Measurements from ENCODE around the gene CREB5. TPM values are rescaled to one million over a fixed set of nuclear protein-coding genes. Genes with fewer than 3 reads are reported as not detected.

CREB5 gene
- total and polyA plus RNA-seq, 2 of the 8 experiments (the other 6 are each of a cell fraction or from before 2014, with no cell fraction given): 2.4 to 2.7 TPM

DNA sequence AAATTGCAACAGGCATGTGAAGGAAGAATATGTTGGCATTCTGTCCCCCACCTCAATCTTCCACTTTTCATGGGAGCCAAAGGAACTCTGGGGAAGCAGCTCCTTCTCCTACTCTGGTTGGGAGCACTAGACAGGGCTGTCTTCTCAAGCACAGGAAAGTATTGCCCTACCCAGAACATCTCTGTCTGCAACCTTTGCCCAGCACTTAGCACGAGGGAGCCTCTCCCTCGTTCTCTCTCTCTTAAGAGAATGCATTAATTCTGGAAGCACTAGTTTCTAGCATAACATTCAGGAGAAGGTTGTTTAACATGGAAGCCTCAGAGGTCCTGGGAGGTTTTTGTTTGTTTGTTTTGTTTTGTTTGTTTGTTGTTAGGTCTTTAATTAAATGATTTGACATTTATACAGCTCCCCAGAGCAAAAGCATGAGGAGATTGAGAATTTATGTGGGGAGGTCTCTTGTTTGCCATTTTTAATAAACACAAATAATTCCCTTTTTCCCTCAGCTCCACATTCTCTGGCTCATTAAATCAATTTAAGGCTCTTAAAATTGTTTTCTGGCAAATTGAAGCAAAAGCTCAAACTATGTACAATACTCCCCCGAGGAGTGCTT, 305.2 kb downstream of the CREB5 start:
- no peak overlapping the region for H4K8ac ChIP-seq (ENCODE audit: extremely low read depth, insufficient read depth, low read length)
- no peak overlapping the region for H2BK20ac ChIP-seq (ENCODE audit: low read length)
- ChIA-PET POLR2A (ENCODE audit: partially characterized antibody) (no interaction called here), CTCF (ENCODE audit: partially characterized antibody) (interaction anchor here (0.7 to 1.3 kb wide), 2 partner anchors 25 to 64 kb away, joined by 3 read pairs; no protein-coding TSS in a partner anchor)
- H3K18ac ChIP-seq (ENCODE audit: extremely low read depth, low read length): no peak overlapping the region
- H3K23ac ChIP-seq (ENCODE audit: insufficient read length): no peak overlapping the region
- no peaks in the 10 kb centered on the region for H3K9me3 ChIP-seq (ENCODE audit: insufficient read depth in 2 of 2, low read depth in 1 of 2, low read length in 1 of 2)
- no peak overlapping the region for H3K4me3 ChIP-seq (ENCODE audit: extremely low read depth in 1 of 4, insufficient read depth in 2 of 4, low read depth in 3 of 4, low read length in 4 of 4)
- no peak overlapping the region for H3K4ac ChIP-seq (replicated peaks; ENCODE audit: insufficient read length, low read depth, low read length)
- no peak overlapping the region for H4K5ac ChIP-seq (ENCODE audit: insufficient read length, low read depth, low read length)
- no peaks in the 10 kb centered on the region for H3K79me2 ChIP-seq (ENCODE audit: control insufficient read depth in 1 of 2, insufficient read depth in 2 of 2, low read length in 2 of 2)
- no peaks in the 10 kb centered on the region for H3K23me2 ChIP-seq (ENCODE audit: low read depth, low read length)
- no peak overlapping the region for H2BK15ac ChIP-seq (ENCODE audit: low read length)
- no peak overlapping the region for H3K27ac ChIP-seq (ENCODE audit: low read depth, low read length)
- H2AFZ ChIP-seq (ENCODE audit: low read length): no peak overlapping the region
- H3K56ac ChIP-seq (replicated peaks; ENCODE audit: insufficient read length, low read depth, low read length): no peak overlapping the region
- no peaks in the 10 kb centered on the region for H3K79me1 ChIP-seq (ENCODE audit: low read depth, low read length)
- no peaks in the 10 kb centered on the region for H3K36me3 ChIP-seq (ENCODE audit: control insufficient read depth in 2 of 4, insufficient read depth in 4 of 4, low read length in 3 of 4)
- no peak overlapping the region for H4K91ac ChIP-seq (replicated peaks; ENCODE audit: insufficient read length, low read length)
- H2BK5ac ChIP-seq (ENCODE audit: low read depth, low read length): no peak overlapping the region
- 85% methylated on average over 3 of the region's 3 CpGs; no CpG with 5 or more reads in 1 of the 2 experiments for WGBS, 2 experiments (ENCODE audit: extremely low coverage in 1 of 2, insufficient coverage in 1 of 2, insufficient read length in 1 of 2, insufficient replicate concordance in 2 of 2, low coverage in 1 of 2, low lambda C conversion rate in 2 of 2, missing lambda C conversion rate in 1 of 2)
- H3K27me3 ChIP-seq (replicated peaks in 1 of 4; ENCODE audit: control insufficient read depth in 3 of 4, extremely low read depth in 1 of 4, insufficient read depth in 3 of 4, low read length in 3 of 4): no peaks in the 10 kb centered on the region
- no peak overlapping the region for H2AK5ac ChIP-seq (ENCODE audit: low read depth, low read length)
- no peak overlapping the region for H3K4me2 ChIP-seq (ENCODE audit: insufficient read depth in 1 of 2, low read depth in 2 of 2, low read length in 2 of 2)
- no peak overlapping the region for H2BK12ac ChIP-seq (ENCODE audit: low read depth, low read length)
- H3K14ac ChIP-seq (ENCODE audit: insufficient read length): no peak overlapping the region
- no peaks in the 10 kb centered on the region for H3K4me1 ChIP-seq (replicated peaks in 1 of 4; ENCODE audit: control insufficient read depth in 3 of 4, insufficient read depth in 4 of 4, low read length in 3 of 4)
- FAIRE-seq (no peak), DNase-seq (ENCODE audit: low read depth in 1 of 2, low spot score in 2 of 2) (no peak)
- no peak overlapping the region for H3K9ac ChIP-seq (replicated peaks in 1 of 4; ENCODE audit: extremely low read depth in 1 of 4, low read depth in 3 of 4, low read length in 3 of 4)
- no peak overlapping the region for H2BK120ac ChIP-seq (replicated peaks; ENCODE audit: low read depth, low read length)
- H4K20me1 ChIP-seq (replicated peaks in 1 of 2; ENCODE audit: control insufficient read depth in 1 of 2, insufficient read depth in 2 of 2, low read length in 2 of 2): no peaks in the 10 kb centered on the region
- TF ChIP-seq CHD1 (IDR thresholded peaks at IDR 0.05; ENCODE audit: low read depth, low read length) (no peak), NRF1 (IDR thresholded peaks at IDR 0.05; ENCODE audit: low read depth, low read length) (no peak), RAD21 (IDR thresholded peaks at IDR 0.05 in 1 of 2, conservative IDR thresholded peaks at IDR 0.05 in 1 of 2; ENCODE audit: low read depth in 2 of 2, low read length in 2 of 2) (no peak), HDAC6 (IDR thresholded peaks at IDR 0.05; ENCODE audit: low read depth, low read length) (no peak), GTF2F1 (IDR thresholded peaks at IDR 0.05; ENCODE audit: borderline replicate concordance, low read depth, low read length) (no peak), SAP30 (IDR thresholded peaks at IDR 0.05; ENCODE audit: insufficient read depth, insufficient replicate concordance, low read length) (no peak), SIX5 (IDR thresholded peaks at IDR 0.05; ENCODE audit: low read depth, low read length) (no peak), GABPA (IDR thresholded peaks at IDR 0.05; ENCODE audit: borderline replicate concordance, insufficient read depth, low read length) (no peak), KDM4A (IDR thresholded peaks at IDR 0.05; ENCODE audit: low read depth, low read length, severe bottlenecking) (no peak), TEAD4 (IDR thresholded peaks at IDR 0.05; ENCODE audit: low read depth, low read length) (no peak), POLR2A (IDR thresholded peaks at IDR 0.05; ENCODE audit: control extremely low read depth in 1 of 2, low read depth in 2 of 2, low read length in 2 of 2) (no peak), SIRT6 (IDR thresholded peaks at IDR 0.05; ENCODE audit: low read length) (no peak), CREB1 (IDR thresholded peaks at IDR 0.05) (no peak), BCL11A (IDR thresholded peaks at IDR 0.05; ENCODE audit: low read depth in 2 of 2, low read length in 2 of 2) (no peak), SUZ12 (IDR thresholded peaks at IDR 0.05; ENCODE audit: low read length) (no peak)
